GM10266 (cell line): ENCODE data around the gene APOBEC4.

Experiments used
- DNase-seq: peaks from one replicate; pipeline ENCODE4 v3.0.0; 2012; ENCODE audit errors: extremely low spot score
- CTCF ChIP-seq: IDR thresholded peaks from 2 replicates; pipeline ENCODE4 v1.5.1; 2012; ENCODE audit warnings: mild to moderate bottlenecking, low read depth; ENCODE audit not compliant: control insufficient read depth, insufficient read depth; ENCODE audit errors: missing control alignments

The APOBEC4 gene

GRCh38 chr1:183653462-183653794 lies 312 bp upstream of the APOBEC4 start:
- no peak for TF ChIP-seq CTCF
- no peak for DNase-seq

GRCh38 chr1:183652107-183652506 lies 1.0 kb downstream of the APOBEC4 start:
- DNase-seq, result peak; percentile 22
- TF ChIP-seq CTCF, result no peak

- DNase-seq, result no peak
- no peak for TF ChIP-seq CTCF
Measured at GRCh38 chr1:183651612-183652011, 1.5 kb downstream of the APOBEC4 start.

GRCh38 chr1:183648042-183648441 lies 5.1 kb downstream of the APOBEC4 start:
- no peak for DNase-seq
- no peak for TF ChIP-seq CTCF

GRCh38 chr1:183646776-183647175 lies 6.3 kb downstream of the APOBEC4 start:
- TF ChIP-seq CTCF, result no peak
- no peak for DNase-seq

- DNase-seq, result no peak
- TF ChIP-seq CTCF, result no peak
Measured at GRCh38 chr1:183645531-183645930, 7.6 kb downstream of the APOBEC4 start.

GRCh38 chr1:183642166-183642565 lies 10.9 kb downstream of the APOBEC4 start:
- no peak for TF ChIP-seq CTCF
- DNase-seq, result no peak
